Right cardiac atrium (tissue), 5 donors: ENCODE measurements around the gene ARSB. TPM values are rescaled to one million over a fixed set of nuclear protein-coding genes. Genes with fewer than 3 reads are reported as not detected.
A peak's percentile ranks its signal among the peaks of the same experiment; 100 is the strongest.
"Not testable (repeated sequence)": the region's sequence is repeated elsewhere in the genome, so short reads cannot be mapped to it uniquely, and the experiment has no call there.

Experiments used
- ATAC-seq, 2 donors: fragments of 200-7000 bp; cut with Tn5 transposase; one replicate each; pipeline versions ENCODE4 v1.8.0 to v1.9.1; 2020; ENCODE audit warnings: moderate library complexity in 2 of 2, mild to moderate bottlenecking in 1 of 2
- DNase-seq, 3 donors: peaks; one replicate each; pipeline ENCODE4 v3.0.0-alpha.2; 2020
- H3K27ac ChIP-seq: one replicate; pipeline ENCODE4 v1.5.1; 2013; ENCODE audit warnings: mild to moderate bottlenecking, low read length, control low read depth, moderate library complexity
- H3K27me3 ChIP-seq: one replicate; pipeline ENCODE4 v1.6.1; 2013; ENCODE audit not compliant: control insufficient read depth, insufficient read depth
- H3K4me1 ChIP-seq: one replicate; pipeline ENCODE4 v1.6.1; 2013; ENCODE audit warnings: low read length; ENCODE audit not compliant: control insufficient read depth, insufficient read depth
- H3K4me3 ChIP-seq: one replicate; pipeline ENCODE4 v1.5.1; 2013; ENCODE audit warnings: low read length, control low read depth
- H3K9me3 ChIP-seq: one replicate; pipeline ENCODE4 v1.6.1; 2013; ENCODE audit warnings: low read length; ENCODE audit not compliant: control insufficient read depth
- WGBS: extraction: QIAGEN DNeasy Blood & Tissue Kit; methylation state at CpG from one replicate; pipeline ENCODE4 v1.1.7; 2013; 5-methylcytosine and 5-hydroxymethylcytosine counted together
- intact Hi-C, 4 donors: fragments of 100-400 bp; cut with DNase I; formaldehyde crosslinking; loops; one replicate each; pipeline versions ENCODE4 v1.11.0 to v1.14.0; 2022 to 2023
- polyA plus RNA-seq: library from polyadenylated mRNA; stranded (reverse); fragments of 200-250 nt; gene quantifications from one replicate; pipeline ENCODE4 v1.2.3, GENCODE V29; 2013
- total RNA-seq, 4 donors: library from RNA; stranded (reverse); fragmentation: NEBNext Ultra II Directional; extraction: Animal tissue kit (Norgen Biotek cat#: 25700); gene quantifications; one replicate each; pipeline ENCODE4 v1.2.1, GENCODE V29; 2021
- donor health status: healthy with polysubstance abuse.
- donor health status: DM: no; HTN: yes; CAD: no.
- donor health status: DM: no; HTN: no; CAD: no.
- donor health status: DM: no; HTN: yes; CAD: no; lungs with severe emphysema.
- donor health status: DM: yes; HTN: yes; CAD: no.

ARSB gene
- total and polyA plus RNA-seq, 5 donors, result 4.8 to 14.1 (median 13.6) TPM

DNA sequence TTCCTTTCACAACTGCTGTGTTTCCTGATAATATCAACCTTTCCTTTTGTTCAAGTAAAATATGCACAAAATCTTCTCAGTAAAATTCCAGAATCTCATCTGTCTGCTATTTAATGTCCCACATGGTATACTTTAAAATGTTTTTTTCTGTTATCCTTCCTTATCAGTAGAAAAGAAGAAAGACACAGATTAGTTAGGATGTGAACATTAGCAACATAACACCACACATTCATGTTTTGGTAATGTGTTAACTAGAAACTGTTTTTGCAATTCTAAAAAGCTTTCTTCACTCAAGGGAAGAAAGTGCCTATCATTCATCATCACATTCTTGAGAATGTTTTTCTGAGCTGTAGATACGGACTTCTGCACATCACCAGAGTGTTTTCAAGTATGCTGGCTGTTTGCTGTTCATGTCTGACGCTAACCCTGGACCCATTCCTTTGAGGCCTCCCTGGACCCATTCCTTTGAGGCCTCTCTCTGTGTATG is 10.5 kb upstream of the ARSB start:
- intact Hi-C loops, result no loop called here
- Histone ChIP-seq H3K27me3 (no peaks in the 10 kb centered on the region), H3K27ac (no peak overlapping the region), H3K4me3 (no peak overlapping the region), H3K9me3 (no peaks in the 10 kb centered on the region), H3K4me1 (no peaks in the 10 kb centered on the region)
- WGBS, result 57% methylated on average over 2 of the region's 2 CpGs
- no peak for DNase-seq
- no peak for ATAC-seq

DNA sequence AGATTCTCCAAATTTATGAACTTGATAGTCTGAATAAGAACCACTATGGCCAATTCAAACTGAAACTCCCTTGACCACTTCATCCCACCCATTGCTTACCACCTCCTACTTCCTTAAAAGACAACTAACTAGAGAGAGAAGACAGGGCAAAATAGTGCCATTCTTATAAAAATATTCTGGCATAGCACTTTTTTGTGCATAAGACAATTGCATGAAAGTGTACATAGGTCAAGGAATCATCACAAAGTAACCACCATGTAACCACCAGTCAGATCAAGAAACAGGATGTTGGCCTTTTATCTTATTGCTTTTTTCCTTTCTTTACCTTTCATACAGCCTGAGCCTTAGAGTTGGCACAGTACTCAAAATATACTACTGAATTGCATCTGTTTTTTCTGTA is 8.1 kb upstream of the ARSB start:
- Histone ChIP-seq H3K4me1 (no peaks in the 10 kb centered on the region), H3K9me3 (no peaks in the 10 kb centered on the region), H3K27me3 (no peaks in the 10 kb centered on the region), H3K4me3 (no peak overlapping the region), H3K27ac (no peak overlapping the region)
- ATAC-seq (no peak), DNase-seq (no peak)
- intact Hi-C loops, result no loop called here

DNA sequence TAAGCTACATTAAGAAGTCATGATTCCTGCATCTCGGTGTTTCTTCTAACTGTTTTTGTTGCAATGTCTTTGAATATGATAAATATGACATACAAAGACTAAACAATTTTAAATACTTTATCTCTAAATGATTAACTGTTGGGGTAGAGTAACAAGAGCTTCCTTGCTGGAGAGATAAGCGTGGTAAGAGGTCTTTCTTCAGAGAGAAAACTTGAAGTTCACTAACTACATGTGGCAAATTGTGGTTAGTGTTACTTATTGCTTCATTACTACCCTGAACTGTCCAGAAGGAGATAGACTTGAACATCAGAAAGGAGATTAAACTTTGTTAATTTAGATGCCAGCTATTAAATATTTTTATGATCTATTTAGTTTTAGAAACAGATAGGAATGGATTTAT is 7.0 kb upstream of the ARSB start:
- H3K27ac ChIP-seq, result no peak overlapping the region
- no peaks in the 10 kb centered on the region for H3K4me1 ChIP-seq
- DNase-seq, result no peak
- intact Hi-C loops, result no loop called here
- ATAC-seq, result no peak
- no peak overlapping the region for H3K4me3 ChIP-seq
- 82% methylated on average over 2 of the region's 2 CpGs for WGBS
- no peaks in the 10 kb centered on the region for H3K9me3 ChIP-seq
- no peaks in the 10 kb centered on the region for H3K27me3 ChIP-seq

DNA sequence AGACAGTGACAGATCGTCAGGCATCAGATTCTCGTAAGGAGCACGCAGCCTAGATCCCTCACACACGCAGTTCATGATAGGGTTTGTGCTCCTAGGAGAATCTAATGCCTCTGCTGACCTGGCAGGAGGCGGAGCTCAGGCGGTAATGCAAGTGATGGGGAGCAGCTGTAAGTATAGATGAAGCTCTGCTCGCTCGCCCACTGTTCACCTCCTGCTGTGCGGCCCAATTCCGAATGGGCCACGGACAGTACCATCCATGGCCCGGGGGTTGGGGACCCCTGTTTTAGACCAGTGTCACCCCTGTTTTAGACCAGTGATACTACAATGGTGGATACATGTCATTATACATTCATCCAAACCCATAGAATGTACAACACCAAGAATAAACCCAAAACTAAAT is 4.0 kb upstream of the ARSB start:
- intact Hi-C loops, result no loop called here
- no peak for DNase-seq
- no peak overlapping the region for H3K27ac ChIP-seq
- H3K4me3 ChIP-seq, result no peak overlapping the region
- H3K27me3 ChIP-seq, result no peaks in the 10 kb centered on the region
- no peak for ATAC-seq
- 94% methylated on average over 12 of the region's 12 CpGs for WGBS
- no peaks in the 10 kb centered on the region for H3K4me1 ChIP-seq
- H3K9me3 ChIP-seq, result no peaks in the 10 kb centered on the region

DNA sequence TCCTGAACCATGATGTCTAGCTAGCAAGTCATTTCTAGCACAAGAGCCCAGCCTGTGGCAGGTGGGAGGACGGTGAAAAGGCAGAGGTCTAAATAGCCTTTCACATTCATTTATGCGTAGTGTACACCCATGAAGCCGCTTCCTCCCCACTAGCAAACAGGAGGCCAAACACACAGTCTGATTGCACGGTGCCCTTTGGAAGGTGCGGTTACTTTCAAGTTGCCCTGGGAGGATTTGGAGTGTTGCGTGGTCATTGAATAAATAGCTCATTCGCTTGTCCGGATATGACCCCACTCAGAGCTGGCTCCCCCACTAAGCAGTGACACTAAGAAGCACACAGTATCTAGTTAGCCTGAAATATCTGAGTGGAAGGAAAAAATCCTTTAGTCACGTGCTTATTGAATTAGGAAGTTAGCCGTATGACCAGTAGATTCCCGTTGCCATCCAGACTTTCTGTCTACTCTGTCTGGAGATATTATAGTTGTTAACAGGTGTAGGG is 664 bp upstream of the ARSB start:
- no peaks in the 10 kb centered on the region for H3K4me1 ChIP-seq
- ATAC-seq (peak; percentile 38 to 61), DNase-seq (peak in 2 of 3 donors; percentile 26 to 54)
- no peaks in the 10 kb centered on the region for H3K27me3 ChIP-seq
- peak overlapping the region; percentile 77 for H3K4me3 ChIP-seq
- peak overlapping the region; percentile 97 for H3K27ac ChIP-seq
- 4% methylated on average over 11 of the region's 11 CpGs for WGBS
- H3K9me3 ChIP-seq, result no peaks in the 10 kb centered on the region
- intact Hi-C loops, result no loop called here

DNA sequence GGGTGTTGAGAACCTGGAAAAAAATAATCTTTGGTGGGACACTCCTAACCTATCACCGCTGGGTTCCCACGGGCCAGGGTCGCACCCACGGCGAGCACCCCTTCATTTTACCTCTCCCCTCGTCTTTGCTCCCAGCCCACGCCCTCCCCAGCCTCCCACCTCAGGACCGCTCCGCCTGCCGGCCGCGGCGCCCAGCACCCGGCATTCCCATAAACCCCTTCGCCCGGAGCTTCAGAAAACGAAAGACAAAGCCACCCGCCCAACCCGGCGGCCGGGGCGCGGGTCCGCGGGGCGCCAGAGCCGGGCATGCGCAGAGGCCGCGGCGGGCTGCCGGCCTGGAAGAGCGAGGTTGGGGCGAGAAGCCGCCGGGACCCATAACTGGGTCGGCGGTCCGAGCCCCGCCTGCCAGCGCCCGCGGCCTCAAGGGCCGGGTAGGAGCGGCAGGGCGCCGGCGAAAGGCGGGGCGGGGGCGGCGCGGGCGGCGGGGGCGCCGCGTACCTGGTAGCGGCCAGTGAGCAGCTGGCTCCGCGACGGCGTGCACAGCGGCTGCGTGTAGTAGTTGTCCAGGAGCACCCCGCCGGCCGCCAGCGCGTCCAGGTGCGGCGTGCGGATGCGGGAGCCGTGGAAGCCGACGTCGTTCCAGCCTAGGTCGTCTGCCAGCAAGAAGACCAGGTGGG is 533 bp downstream of the ARSB start:
- DNase-seq (peak; percentile 86 to 94 (median 94)), ATAC-seq (peak; percentile 90 to 92)
- no peaks in the 10 kb centered on the region for H3K27me3 ChIP-seq
- intact Hi-C loops, result no loop called here
- H3K4me3 ChIP-seq, result peak overlapping the region; percentile 77
- under 1% methylated on average over 77 of the region's 79 CpGs for WGBS
- no peaks in the 10 kb centered on the region for H3K9me3 ChIP-seq
- peak overlapping the region; percentile 97 for H3K27ac ChIP-seq
- H3K4me1 ChIP-seq, result no peaks in the 10 kb centered on the region

DNA sequence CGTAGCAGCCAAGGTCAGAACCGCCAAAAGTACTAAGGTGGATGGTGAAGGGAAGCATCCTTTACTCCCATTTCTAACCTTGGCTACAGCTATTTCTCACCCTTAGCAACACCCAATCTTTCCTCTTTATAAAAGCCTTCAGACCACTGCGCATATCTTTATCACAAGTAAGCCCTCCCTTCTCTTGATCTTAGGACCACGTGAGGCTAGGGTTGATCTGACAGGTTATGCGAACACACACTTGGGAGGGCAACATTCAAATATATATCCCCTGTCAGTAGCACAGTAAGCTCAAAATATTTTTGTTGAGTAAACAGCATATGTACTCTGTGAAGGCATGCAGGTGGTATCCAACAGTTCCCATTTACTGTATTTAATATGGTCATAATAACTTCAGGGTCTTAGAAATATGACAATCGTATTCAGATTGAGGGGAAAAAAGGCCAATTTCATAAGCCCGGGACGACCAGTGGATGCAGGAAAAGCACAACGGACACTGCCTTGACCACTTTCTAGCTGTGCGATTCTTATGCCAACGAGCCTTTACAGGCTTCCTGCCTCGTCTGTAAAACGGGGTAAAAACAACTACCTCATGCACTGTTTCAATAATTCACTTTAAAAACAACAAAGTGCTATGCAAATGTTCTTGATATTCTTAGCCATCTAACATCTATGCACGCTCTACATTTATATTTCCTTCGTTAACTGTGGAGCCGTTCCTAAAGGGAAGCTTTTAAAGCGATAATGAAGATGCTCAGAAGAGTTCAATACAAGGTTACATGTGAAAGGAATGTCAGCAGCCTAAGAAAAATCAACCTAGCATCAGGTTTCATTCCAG is 1.3 kb downstream of the ARSB start:
- Histone ChIP-seq H3K4me3 (peak overlapping the region; percentile 77), H3K27me3 (no peaks in the 10 kb centered on the region), H3K4me1 (no peaks in the 10 kb centered on the region), H3K9me3 (no peaks in the 10 kb centered on the region), H3K27ac (peak overlapping the region; percentile 97)
- no peak for DNase-seq
- intact Hi-C loops, result no loop called here
- no peak for ATAC-seq
- 24% methylated on average over 17 of the region's 17 CpGs for WGBS

DNA sequence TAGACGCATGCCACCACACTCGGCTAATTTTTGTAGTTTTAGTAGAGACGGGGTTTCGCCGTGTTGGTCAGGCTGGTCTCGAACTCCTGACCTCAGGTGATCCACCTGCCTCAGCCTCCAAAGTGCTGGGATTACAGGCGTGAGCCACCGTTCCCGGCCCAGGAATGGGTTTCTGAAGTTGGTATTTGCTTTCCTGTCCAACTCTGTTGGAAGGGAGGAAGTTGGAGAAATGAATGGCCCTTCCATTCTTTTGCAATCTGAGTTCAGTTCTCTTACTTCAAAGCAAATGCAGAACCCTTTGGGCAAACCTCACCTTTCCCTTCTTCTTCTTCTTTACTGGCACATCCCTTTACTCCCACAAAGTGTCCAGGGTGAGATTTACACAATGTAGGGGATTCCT is 1.9 kb downstream of the ARSB start:
- H3K27me3 ChIP-seq, intact Hi-C loops, H3K9me3 ChIP-seq, H3K4me1 ChIP-seq, ATAC-seq, H3K27ac ChIP-seq, H3K4me3 ChIP-seq: not testable (repeated sequence)
- DNase-seq, result peak in 1 of 3 donors; percentile 22
- WGBS, result 91% methylated on average over 9 of the region's 9 CpGs

DNA sequence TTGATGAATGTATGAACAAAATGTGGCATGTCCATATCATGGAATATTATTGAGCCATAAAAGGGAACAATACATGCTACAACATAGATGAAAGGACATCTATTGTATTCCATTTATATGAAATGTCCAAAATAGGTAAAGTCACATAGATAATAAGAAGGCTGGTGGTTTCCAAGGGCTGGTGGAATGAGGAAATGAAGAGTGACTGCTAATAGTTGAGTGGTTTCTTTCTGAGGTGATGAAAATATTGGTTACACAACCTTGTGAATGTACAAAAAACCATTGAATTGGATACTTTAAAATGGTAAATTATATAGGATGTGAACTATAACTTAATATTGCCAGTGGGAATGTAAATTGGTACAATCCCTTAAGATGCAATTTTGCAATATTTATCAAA is 5.2 kb downstream of the ARSB start:
- intact Hi-C loops, result no loop called here
- no peaks in the 10 kb centered on the region for H3K27me3 ChIP-seq
- H3K27ac ChIP-seq, result no peak overlapping the region
- ATAC-seq (no peak), DNase-seq (no peak)
- H3K4me3 ChIP-seq, result no peak overlapping the region
- peaks cover 2% of the 10 kb centered on the region for H3K4me1 ChIP-seq
- H3K9me3 ChIP-seq, result no peaks in the 10 kb centered on the region

DNA sequence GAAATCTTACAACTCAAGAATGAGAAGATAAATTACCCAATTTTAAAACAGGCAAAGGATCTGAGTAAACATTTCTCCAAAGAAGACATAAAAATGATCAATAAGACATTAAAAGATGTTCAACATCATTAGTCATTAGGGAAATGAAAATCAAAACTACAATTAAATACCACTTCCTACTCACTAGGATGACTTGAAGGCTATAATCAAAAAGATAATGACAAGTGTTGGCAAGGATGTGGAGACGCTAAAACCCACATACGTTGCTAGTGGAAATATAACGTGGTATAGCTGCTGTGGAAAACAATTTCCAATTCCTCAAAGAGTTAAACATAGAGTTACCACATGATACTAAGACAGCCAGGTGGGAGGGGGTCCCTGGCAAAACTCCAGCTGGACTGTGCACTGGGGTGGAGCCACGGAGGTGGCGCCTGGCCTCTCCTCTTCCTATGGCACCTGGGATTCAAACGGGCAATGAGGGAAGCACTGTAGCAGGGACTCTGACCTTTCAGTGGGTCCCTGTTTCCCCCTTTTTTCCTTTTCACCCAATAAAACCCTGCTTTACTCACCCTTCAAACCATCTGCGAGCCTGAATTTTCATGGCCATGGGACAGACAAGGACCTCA is 5.9 kb downstream of the ARSB start:
- no peak for DNase-seq
- Histone ChIP-seq H3K4me3 (no peak overlapping the region), H3K4me1 (peaks cover 3% of the 10 kb centered on the region), H3K27ac (no peak overlapping the region), H3K9me3 (no peaks in the 10 kb centered on the region), H3K27me3 (no peaks in the 10 kb centered on the region)
- no peak for ATAC-seq
- WGBS, result 77% methylated on average over 7 of the region's 7 CpGs
- intact Hi-C loops, result no loop called here

DNA sequence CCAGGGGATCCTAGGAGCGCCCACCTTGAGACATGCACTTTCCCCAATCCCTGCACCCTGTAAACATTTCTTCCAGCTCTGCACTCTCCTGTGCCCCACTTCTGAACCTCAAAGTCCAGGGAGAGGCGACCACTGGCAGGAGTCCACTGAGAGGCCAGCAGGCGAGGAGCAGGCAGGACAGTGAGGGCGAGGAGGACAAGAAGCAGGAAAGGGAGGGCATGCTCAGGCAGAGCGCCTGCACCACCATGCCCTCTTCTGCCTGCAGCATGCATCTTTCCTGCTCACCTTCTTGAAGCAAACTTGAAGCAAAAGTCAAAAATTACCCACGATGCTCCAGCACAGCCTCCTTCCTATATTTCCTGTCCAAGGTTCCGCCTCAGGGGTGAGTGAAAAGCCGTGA is 10.1 kb downstream of the ARSB start:
- Histone ChIP-seq H3K9me3 (no peaks in the 10 kb centered on the region), H3K4me1 (peaks cover 11% of the 10 kb centered on the region), H3K27ac (no peak overlapping the region), H3K27me3 (no peaks in the 10 kb centered on the region), H3K4me3 (no peak overlapping the region)
- intact Hi-C loops, result no loop called here
- no peak for ATAC-seq
- 85% methylated on average over 8 of the region's 8 CpGs for WGBS
- DNase-seq, result no peak
